WTC11 (cell line): Measurements from ENCODE around the gene ZCCHC8.

Experiments
- CTCF ChIP-seq: fragments of 200-600 bp; IDR thresholded peaks from 2 replicates; pipeline ENCODE4 v1.8.0; 2022; ENCODE audit warnings: antibody characterized with exemption
- FOXP1 ChIP-seq: sonication (generic); formaldehyde crosslinking; IDR thresholded peaks from 2 replicates; pipeline ENCODE4 v1.8.0; 2022; ENCODE audit warnings: missing genetic modification reagents, mild to moderate bottlenecking, moderate library complexity, borderline replicate concordance
- KAT7 ChIP-seq: sonication (generic); formaldehyde crosslinking; IDR thresholded peaks from 2 replicates; pipeline ENCODE4 v1.8.1; 2023; ENCODE audit warnings: missing genetic modification reagents, mild to moderate bottlenecking, borderline replicate concordance
- SP1 ChIP-seq: sonication (generic); formaldehyde crosslinking; conservative IDR thresholded peaks from 2 replicates; pipeline ENCODE4 v1.8.1; 2022; ENCODE audit warnings: missing genetic modification reagents
- ZNF416 ChIP-seq: fragments of 250-450 bp; sonication (Bioruptor Pico); IDR thresholded peaks from 2 replicates; pipeline ENCODE4 v1.9.0; 2021; ENCODE audit warnings: mild to moderate bottlenecking, inconsistent platforms
- TF ChIP-seq, protein P1 (sequence below): sonication (generic); formaldehyde crosslinking; conservative IDR thresholded peaks from 2 replicates; pipeline ENCODE4 v1.8.1; 2023; ENCODE audit warnings: mild to moderate bottlenecking, low read depth, missing genetic modification reagents, moderate library complexity

- TF ChIP-seq, protein P1, sequence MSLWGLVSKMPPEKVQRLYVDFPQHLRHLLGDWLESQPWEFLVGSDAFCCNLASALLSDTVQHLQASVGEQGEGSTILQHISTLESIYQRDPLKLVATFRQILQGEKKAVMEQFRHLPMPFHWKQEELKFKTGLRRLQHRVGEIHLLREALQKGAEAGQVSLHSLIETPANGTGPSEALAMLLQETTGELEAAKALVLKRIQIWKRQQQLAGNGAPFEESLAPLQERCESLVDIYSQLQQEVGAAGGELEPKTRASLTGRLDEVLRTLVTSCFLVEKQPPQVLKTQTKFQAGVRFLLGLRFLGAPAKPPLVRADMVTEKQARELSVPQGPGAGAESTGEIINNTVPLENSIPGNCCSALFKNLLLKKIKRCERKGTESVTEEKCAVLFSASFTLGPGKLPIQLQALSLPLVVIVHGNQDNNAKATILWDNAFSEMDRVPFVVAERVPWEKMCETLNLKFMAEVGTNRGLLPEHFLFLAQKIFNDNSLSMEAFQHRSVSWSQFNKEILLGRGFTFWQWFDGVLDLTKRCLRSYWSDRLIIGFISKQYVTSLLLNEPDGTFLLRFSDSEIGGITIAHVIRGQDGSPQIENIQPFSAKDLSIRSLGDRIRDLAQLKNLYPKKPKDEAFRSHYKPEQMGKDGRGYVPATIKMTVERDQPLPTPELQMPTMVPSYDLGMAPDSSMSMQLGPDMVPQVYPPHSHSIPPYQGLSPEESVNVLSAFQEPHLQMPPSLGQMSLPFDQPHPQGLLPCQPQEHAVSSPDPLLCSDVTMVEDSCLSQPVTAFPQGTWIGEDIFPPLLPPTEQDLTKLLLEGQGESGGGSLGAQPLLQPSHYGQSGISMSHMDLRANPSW (CRISPR knock-in tag), result no peak
- TF ChIP-seq SP1 (CRISPR knock-in tag), result no peak
- TF ChIP-seq ZNF416, result no peak
- TF ChIP-seq KAT7 (CRISPR knock-in tag), result no peak
- TF ChIP-seq CTCF, result no peak
- TF ChIP-seq FOXP1 (CRISPR knock-in tag), result no peak
Observed at GRCh38 chr12:122483969-122484368, 16.8 kb downstream of the ZCCHC8 start.
